ENCODE data around the gene YY1AP1.

DNA sequence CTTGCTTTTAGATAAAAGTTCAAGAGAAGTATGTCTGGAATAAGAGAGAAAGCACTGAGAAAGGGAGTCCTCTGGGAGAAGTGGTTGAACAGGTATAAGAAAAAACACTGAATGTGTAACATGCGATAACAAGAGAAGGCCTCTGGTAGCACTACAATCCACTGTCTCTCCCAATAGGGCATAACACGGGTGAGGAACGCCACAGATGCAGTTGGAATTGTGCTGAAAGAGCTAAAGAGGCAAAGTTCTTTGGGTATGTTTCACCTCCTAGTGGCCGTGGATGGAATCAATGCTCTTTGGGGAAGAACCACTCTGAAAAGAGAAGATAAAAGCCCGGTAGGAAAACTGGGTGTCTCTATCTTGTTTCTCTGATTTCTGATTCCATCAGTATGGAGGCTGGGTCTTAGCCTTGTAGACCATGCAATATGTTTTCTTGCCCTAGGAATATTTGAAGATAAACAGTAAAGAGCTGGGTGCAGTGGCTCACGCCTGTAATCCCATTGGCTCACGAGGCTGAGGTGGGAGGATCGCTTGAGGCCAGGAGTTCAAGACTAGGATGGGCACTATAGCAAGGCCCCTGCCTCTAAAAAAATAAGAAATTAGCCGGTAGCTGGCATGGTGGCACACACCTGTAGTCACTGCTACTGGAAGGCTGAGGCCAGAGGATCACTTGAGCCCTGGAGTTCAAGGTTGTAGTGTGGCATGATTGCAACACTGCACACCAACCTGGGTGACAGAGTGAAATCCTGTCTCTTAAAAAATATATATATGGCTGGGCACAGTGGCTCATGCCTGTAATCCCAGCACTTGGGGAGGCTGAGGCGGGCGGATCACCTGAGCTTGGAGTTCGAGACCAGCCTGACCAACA lies 40.7 kb upstream of the YY1AP1 start:
- TF ChIP-seq, protein P1, sequence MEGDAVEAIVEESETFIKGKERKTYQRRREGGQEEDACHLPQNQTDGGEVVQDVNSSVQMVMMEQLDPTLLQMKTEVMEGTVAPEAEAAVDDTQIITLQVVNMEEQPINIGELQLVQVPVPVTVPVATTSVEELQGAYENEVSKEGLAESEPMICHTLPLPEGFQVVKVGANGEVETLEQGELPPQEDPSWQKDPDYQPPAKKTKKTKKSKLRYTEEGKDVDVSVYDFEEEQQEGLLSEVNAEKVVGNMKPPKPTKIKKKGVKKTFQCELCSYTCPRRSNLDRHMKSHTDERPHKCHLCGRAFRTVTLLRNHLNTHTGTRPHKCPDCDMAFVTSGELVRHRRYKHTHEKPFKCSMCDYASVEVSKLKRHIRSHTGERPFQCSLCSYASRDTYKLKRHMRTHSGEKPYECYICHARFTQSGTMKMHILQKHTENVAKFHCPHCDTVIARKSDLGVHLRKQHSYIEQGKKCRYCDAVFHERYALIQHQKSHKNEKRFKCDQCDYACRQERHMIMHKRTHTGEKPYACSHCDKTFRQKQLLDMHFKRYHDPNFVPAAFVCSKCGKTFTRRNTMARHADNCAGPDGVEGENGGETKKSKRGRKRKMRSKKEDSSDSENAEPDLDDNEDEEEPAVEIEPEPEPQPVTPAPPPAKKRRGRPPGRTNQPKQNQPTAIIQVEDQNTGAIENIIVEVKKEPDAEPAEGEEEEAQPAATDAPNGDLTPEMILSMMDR (IDR thresholded peaks at IDR 0.05), result no peak
- no peak for TF ChIP-seq POLR2A (IDR thresholded peaks at IDR 0.05)
